GM21619 (cell line): ENCODE results near the gene TRAPPC8.
"Not testable (repeated sequence)": the region's sequence is repeated elsewhere in the genome, so short reads cannot be mapped to it uniquely, and the experiment has no call there.

Experiments used
- ATAC-seq: cut with Tn5 transposase; IDR thresholded peaks from one replicate; pipeline ENCODE4 v1.9.1; 2021; ENCODE audit not compliant: unreplicated experiment

The TRAPPC8 gene

GRCh38 chr18:31942291-31942998 is 483 bp downstream of the TRAPPC8 start:
- peak; percentile 33 for ATAC-seq

- no peak for ATAC-seq
These were observed 1.7 kb downstream of the TRAPPC8 start for GRCh38 chr18:31941010-31941809.

- not testable (repeated sequence) for ATAC-seq
These were observed 8.2 kb downstream of the TRAPPC8 start for GRCh38 chr18:31934773-31935172.

GRCh38 chr18:31931886-31932240 is 11.1 kb downstream of the TRAPPC8 start:
- no peak for ATAC-seq

- ATAC-seq, result no peak
These were observed 11.6 kb downstream of the TRAPPC8 start for GRCh38 chr18:31931163-31931885.

GRCh38 chr18:31929273-31929672 is 13.7 kb downstream of the TRAPPC8 start:
- no peak for ATAC-seq

- ATAC-seq, result not testable (repeated sequence)
These were observed 15.9 kb downstream of the TRAPPC8 start for GRCh38 chr18:31926988-31927387.

GRCh38 chr18:31920277-31920676 is 22.7 kb downstream of the TRAPPC8 start:
- ATAC-seq, result no peak

- not testable (repeated sequence) for ATAC-seq
These were observed 23.6 kb downstream of the TRAPPC8 start for GRCh38 chr18:31919366-31919765.

- ATAC-seq, result no peak
These were observed 24.2 kb downstream of the TRAPPC8 start for GRCh38 chr18:31918733-31919132.

- no peak for ATAC-seq
These were observed 41.9 kb downstream of the TRAPPC8 start for GRCh38 chr18:31901063-31901462.

- ATAC-seq, result not testable (repeated sequence)
These were observed 43.2 kb downstream of the TRAPPC8 start for GRCh38 chr18:31899771-31900170.

GRCh38 chr18:31892936-31893335 is 50.0 kb downstream of the TRAPPC8 start:
- no peak for ATAC-seq

GRCh38 chr18:31891566-31891965 is 51.4 kb downstream of the TRAPPC8 start:
- no peak for ATAC-seq

- no peak for ATAC-seq
These were observed 58.9 kb downstream of the TRAPPC8 start for GRCh38 chr18:31884020-31884419.

GRCh38 chr18:31880186-31880898 is 62.6 kb downstream of the TRAPPC8 start:
- no peak for ATAC-seq

GRCh38 chr18:31878358-31878757 is 64.6 kb downstream of the TRAPPC8 start:
- no peak for ATAC-seq

- ATAC-seq, result no peak
These were observed 65.0 kb downstream of the TRAPPC8 start for GRCh38 chr18:31877900-31878299.

- ATAC-seq, result no peak
These were observed 66.2 kb downstream of the TRAPPC8 start for GRCh38 chr18:31876707-31877106.

- ATAC-seq, result no peak
These were observed 67.6 kb downstream of the TRAPPC8 start for GRCh38 chr18:31875301-31875700.

- ATAC-seq, result no peak
These were observed 79.8 kb downstream of the TRAPPC8 start for GRCh38 chr18:31863103-31863502.
